ENCODE measurements around the gene ZNF664.

ZNF664 gene

DNA sequence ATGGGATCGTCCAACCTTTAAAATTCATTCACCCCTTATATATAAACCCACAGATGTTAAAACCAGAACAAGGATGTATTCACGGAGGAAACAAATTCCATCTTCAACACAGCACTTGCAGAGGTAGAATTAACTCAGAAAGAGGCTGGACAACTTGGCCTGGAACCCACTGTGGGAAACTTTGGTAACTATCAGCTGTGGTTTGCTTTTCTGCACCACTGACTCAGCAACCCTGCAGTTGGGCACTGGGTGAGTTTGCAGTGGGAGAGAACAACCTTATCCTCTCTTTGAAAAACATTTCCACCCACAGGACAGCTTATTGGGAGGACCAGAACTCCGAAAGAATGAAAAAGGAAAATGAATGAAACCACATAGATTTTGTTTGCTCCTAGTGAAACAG is 66.3 kb downstream of the ZNF664 start:
- Histone ChIP-seq H3K18ac (ENCODE audit: low read length) (no peak overlapping the region), H3K4me1 (ENCODE audit: control insufficient read depth in 2 of 2, insufficient read depth in 1 of 2, low read depth in 1 of 2, low read length in 2 of 2) (peaks cover 4 to 10% of the 10 kb centered on the region in 2 donors), H3K4ac (ENCODE audit: low read length) (no peak overlapping the region), H3K79me1 (ENCODE audit: low read depth, low read length) (no peaks in the 10 kb centered on the region), H3K9ac (ENCODE audit: low read depth, low read length, poor library complexity) (no peak overlapping the region), H3K27me3 (ENCODE audit: control insufficient read depth in 3 of 3, insufficient read depth in 3 of 3, low read depth in 1 of 3, low read length in 3 of 3) (no peaks in the 10 kb centered on the region), H2BK120ac (ENCODE audit: low read depth, low read length) (no peak overlapping the region), H3K27ac (replicated peaks; ENCODE audit: low read length) (no peak overlapping the region), H3K4me3 (ENCODE audit: low read length in 2 of 2) (no peak overlapping the region), H2BK15ac (ENCODE audit: low read length) (no peak overlapping the region), H2AFZ (ENCODE audit: low read length) (no peak overlapping the region), H2BK5ac (ENCODE audit: low read length) (no peak overlapping the region), H4K8ac (ENCODE audit: low read depth, low read length) (no peak overlapping the region), H2BK12ac (ENCODE audit: low read length) (no peak overlapping the region), H3K4me2 (ENCODE audit: insufficient read depth, low read length, poor library complexity, severe bottlenecking) (no peak overlapping the region), H4K91ac (ENCODE audit: low read depth, low read length, poor library complexity) (no peak overlapping the region), H2AK5ac (ENCODE audit: low read depth, low read length) (no peak overlapping the region), H3K23ac (ENCODE audit: low read depth, low read length, poor library complexity) (no peak overlapping the region), H3K14ac (ENCODE audit: low read length) (no peak overlapping the region), H3K36me3 (replicated peaks in 1 of 2; ENCODE audit: control insufficient read depth in 2 of 2, insufficient read depth in 2 of 2, low read length in 2 of 2) (no peaks in the 10 kb centered on the region), H3K9me3 (replicated peaks in 1 of 2; ENCODE audit: control insufficient read depth in 2 of 2, insufficient read depth in 1 of 2, low read depth in 1 of 2, low read length in 2 of 2) (no peaks in the 10 kb centered on the region)
- DNase-seq (ENCODE audit: low spot score) = no peak
- no CpG with 5 or more reads among the region's 3 CpGs for WGBS, 2 donors (ENCODE audit: extremely low coverage in 2 of 2, insufficient read length in 2 of 2, insufficient replicate concordance in 1 of 2)

DNA sequence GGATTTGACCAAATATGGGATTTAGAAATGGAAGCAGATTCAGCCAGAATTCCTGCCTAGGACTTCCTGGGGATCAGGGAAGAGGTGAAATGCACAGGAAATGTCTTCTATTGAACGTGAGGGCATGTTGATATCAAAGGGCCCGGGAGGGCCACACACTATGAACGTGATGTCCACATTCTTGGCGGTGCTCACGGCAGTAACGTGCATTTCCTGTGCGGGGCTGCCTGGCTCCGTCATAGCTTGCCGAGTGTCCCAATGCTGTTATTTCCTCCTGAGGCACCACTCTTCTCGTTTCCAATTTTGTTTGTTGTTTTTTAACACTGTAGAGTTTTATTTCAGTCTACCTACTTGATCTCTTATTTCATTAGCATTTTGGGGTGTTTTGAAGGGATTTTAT is 67.3 kb downstream of the ZNF664 start:
- Histone ChIP-seq H2BK120ac (ENCODE audit: low read depth, low read length) (no peak overlapping the region), H3K4me2 (ENCODE audit: insufficient read depth, low read length, poor library complexity, severe bottlenecking) (no peak overlapping the region), H3K79me1 (ENCODE audit: low read depth, low read length) (no peaks in the 10 kb centered on the region), H3K18ac (ENCODE audit: low read length) (no peak overlapping the region), H4K8ac (ENCODE audit: low read depth, low read length) (no peak overlapping the region), H3K4me3 (ENCODE audit: low read length in 2 of 2) (no peak overlapping the region), H4K91ac (ENCODE audit: low read depth, low read length, poor library complexity) (no peak overlapping the region), H3K4me1 (ENCODE audit: control insufficient read depth in 2 of 2, insufficient read depth in 1 of 2, low read depth in 1 of 2, low read length in 2 of 2) (peaks cover 8 to 17% of the 10 kb centered on the region in 2 donors), H3K9ac (ENCODE audit: low read depth, low read length, poor library complexity) (peak overlapping the region; percentile 9), H3K36me3 (replicated peaks in 1 of 2; ENCODE audit: control insufficient read depth in 2 of 2, insufficient read depth in 2 of 2, low read length in 2 of 2) (no peaks in the 10 kb centered on the region), H2BK15ac (ENCODE audit: low read length) (no peak overlapping the region), H3K23ac (ENCODE audit: low read depth, low read length, poor library complexity) (no peak overlapping the region), H2BK5ac (ENCODE audit: low read length) (no peak overlapping the region), H3K9me3 (replicated peaks in 1 of 2; ENCODE audit: control insufficient read depth in 2 of 2, insufficient read depth in 1 of 2, low read depth in 1 of 2, low read length in 2 of 2) (no peaks in the 10 kb centered on the region), H3K27me3 (ENCODE audit: control insufficient read depth in 3 of 3, insufficient read depth in 3 of 3, low read depth in 1 of 3, low read length in 3 of 3) (no peaks in the 10 kb centered on the region), H2AFZ (ENCODE audit: low read length) (no peak overlapping the region), H3K27ac (replicated peaks; ENCODE audit: low read length) (no peak overlapping the region), H2BK12ac (ENCODE audit: low read length) (no peak overlapping the region), H3K14ac (ENCODE audit: low read length) (no peak overlapping the region), H2AK5ac (ENCODE audit: low read depth, low read length) (no peak overlapping the region), H3K4ac (ENCODE audit: low read length) (no peak overlapping the region)
- DNase-seq (ENCODE audit: low spot score) = no peak
- WGBS, 2 donors (ENCODE audit: extremely low coverage in 2 of 2, insufficient read length in 2 of 2, insufficient replicate concordance in 1 of 2) = no CpG with 5 or more reads among the region's 10 CpGs

DNA sequence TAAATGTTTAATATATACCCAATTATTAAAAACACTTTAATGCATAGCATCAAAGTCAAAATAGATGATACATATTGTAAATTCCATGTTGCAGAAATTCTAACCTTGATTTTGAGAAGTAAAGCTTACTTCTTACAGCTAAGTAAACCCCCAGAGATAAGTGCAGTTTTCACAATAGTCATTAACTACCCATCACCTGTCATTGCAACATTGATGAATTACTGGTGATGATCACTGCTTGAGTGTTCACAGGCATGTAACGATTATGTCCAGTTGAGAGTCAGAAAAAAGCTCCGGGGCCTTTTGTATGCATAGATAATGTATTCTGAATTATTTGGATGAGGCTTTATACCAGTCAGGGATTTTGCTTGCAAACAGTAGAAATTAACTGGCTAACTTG is 67.7 kb downstream of the ZNF664 start:
- Histone ChIP-seq H3K79me1 (ENCODE audit: low read depth, low read length) (no peaks in the 10 kb centered on the region), H3K4me1 (ENCODE audit: control insufficient read depth in 2 of 2, insufficient read depth in 1 of 2, low read depth in 1 of 2, low read length in 2 of 2) (peaks cover 8 to 22% of the 10 kb centered on the region in 2 donors), H3K27ac (replicated peaks; ENCODE audit: low read length) (no peak overlapping the region), H3K18ac (ENCODE audit: low read length) (no peak overlapping the region), H2BK5ac (ENCODE audit: low read length) (no peak overlapping the region), H3K4me3 (ENCODE audit: low read length in 2 of 2) (no peak overlapping the region), H2BK120ac (ENCODE audit: low read depth, low read length) (no peak overlapping the region), H3K4me2 (ENCODE audit: insufficient read depth, low read length, poor library complexity, severe bottlenecking) (no peak overlapping the region), H2AFZ (ENCODE audit: low read length) (no peak overlapping the region), H3K9me3 (replicated peaks in 1 of 2; ENCODE audit: control insufficient read depth in 2 of 2, insufficient read depth in 1 of 2, low read depth in 1 of 2, low read length in 2 of 2) (no peaks in the 10 kb centered on the region), H3K23ac (ENCODE audit: low read depth, low read length, poor library complexity) (no peak overlapping the region), H2BK15ac (ENCODE audit: low read length) (no peak overlapping the region), H3K9ac (ENCODE audit: low read depth, low read length, poor library complexity) (no peak overlapping the region), H3K27me3 (ENCODE audit: control insufficient read depth in 3 of 3, insufficient read depth in 3 of 3, low read depth in 1 of 3, low read length in 3 of 3) (no peaks in the 10 kb centered on the region), H4K91ac (ENCODE audit: low read depth, low read length, poor library complexity) (no peak overlapping the region), H4K8ac (ENCODE audit: low read depth, low read length) (no peak overlapping the region), H3K14ac (ENCODE audit: low read length) (no peak overlapping the region), H2BK12ac (ENCODE audit: low read length) (no peak overlapping the region), H3K36me3 (replicated peaks in 1 of 2; ENCODE audit: control insufficient read depth in 2 of 2, insufficient read depth in 2 of 2, low read length in 2 of 2) (no peaks in the 10 kb centered on the region), H2AK5ac (ENCODE audit: low read depth, low read length) (no peak overlapping the region), H3K4ac (ENCODE audit: low read length) (no peak overlapping the region)
- no CpG with 5 or more reads among the region's 2 CpGs for WGBS, 2 donors (ENCODE audit: extremely low coverage in 2 of 2, insufficient read length in 2 of 2, insufficient replicate concordance in 1 of 2)
- DNase-seq (ENCODE audit: low spot score) = no peak

GRCh38 chr12:124041907-124042306 is 68.9 kb downstream of the ZNF664 start:
- H2BK5ac ChIP-seq (ENCODE audit: low read length) = no peak overlapping the region
- H2AFZ ChIP-seq (ENCODE audit: low read length) = no peak overlapping the region

More at GRCh38 chr12:124041907-124042306, 68.9 kb downstream of the ZNF664 start:
- Histone ChIP-seq H3K23ac (ENCODE audit: low read depth, low read length, poor library complexity) (no peak overlapping the region), H2BK15ac (ENCODE audit: low read length) (no peak overlapping the region), H3K27me3 (ENCODE audit: control insufficient read depth in 3 of 3, insufficient read depth in 3 of 3, low read depth in 1 of 3, low read length in 3 of 3) (no peaks in the 10 kb centered on the region), H3K4ac (ENCODE audit: low read length) (no peak overlapping the region), H3K79me1 (ENCODE audit: low read depth, low read length) (no peaks in the 10 kb centered on the region), H3K9ac (ENCODE audit: low read depth, low read length, poor library complexity) (peak overlapping the region; percentile 22), H3K14ac (ENCODE audit: low read length) (no peak overlapping the region), H3K4me1 (ENCODE audit: control insufficient read depth in 2 of 2, insufficient read depth in 1 of 2, low read depth in 1 of 2, low read length in 2 of 2) (peaks cover 5 to 21% of the 10 kb centered on the region in 2 donors), H3K27ac (replicated peaks; ENCODE audit: low read length) (no peak overlapping the region), H3K4me2 (ENCODE audit: insufficient read depth, low read length, poor library complexity, severe bottlenecking) (no peak overlapping the region), H3K9me3 (replicated peaks in 1 of 2; ENCODE audit: control insufficient read depth in 2 of 2, insufficient read depth in 1 of 2, low read depth in 1 of 2, low read length in 2 of 2) (peaks cover 0 to 7% of the 10 kb centered on the region in 2 donors), H4K91ac (ENCODE audit: low read depth, low read length, poor library complexity) (no peak overlapping the region), H2AK5ac (ENCODE audit: low read depth, low read length) (peak overlapping the region; percentile 13), H2BK120ac (ENCODE audit: low read depth, low read length) (no peak overlapping the region), H3K18ac (ENCODE audit: low read length) (no peak overlapping the region), H4K8ac (ENCODE audit: low read depth, low read length) (no peak overlapping the region), H3K36me3 (replicated peaks in 1 of 2; ENCODE audit: control insufficient read depth in 2 of 2, insufficient read depth in 2 of 2, low read length in 2 of 2) (no peaks in the 10 kb centered on the region), H3K4me3 (ENCODE audit: low read length in 2 of 2) (no peak overlapping the region), H2BK12ac (ENCODE audit: low read length) (no peak overlapping the region)
- WGBS, 2 donors (ENCODE audit: extremely low coverage in 2 of 2, insufficient read length in 2 of 2, insufficient replicate concordance in 1 of 2) = no CpG with 5 or more reads among the region's 10 CpGs
- DNase-seq (ENCODE audit: low spot score) = no peak

Measured in neuronal stem cell (in vitro differentiated cells).